Activated T-cell treated with anti-CD3 and anti-CD28 coated beads, Interleukin-2, amount 50 U/mL, for 4 hours (primary cell): ENCODE results near the gene GRID2IP. TPM values are rescaled to one million over a fixed set of nuclear protein-coding genes. Genes with fewer than 3 reads are reported as not detected.
A peak's percentile ranks its signal among the peaks of the same experiment; 100 is the strongest.

Source experiments
- ATAC-seq, 2 donors: fragments of 200-7000 bp; cut with Tn5 transposase; one replicate each; pipeline ENCODE4 v1.10.0; 2021
- DNase-seq: peaks from one replicate; pipeline ENCODE4 v3.0.0-alpha.2; 2020
- H3K27me3 Mint-ChIP-seq: one replicate; pipeline ENCODE4 v1.8.0; 2021; ENCODE audit warnings: low read depth, mixed read lengths
- H3K36me3 Mint-ChIP-seq: one replicate; pipeline ENCODE4 v1.8.0; 2022; ENCODE audit warnings: mixed read lengths; ENCODE audit not compliant: insufficient read depth
- H3K4me1 Mint-ChIP-seq: one replicate; pipeline ENCODE4 v1.8.0; 2021; ENCODE audit warnings: low read depth, mixed read lengths
- H3K4me3 Mint-ChIP-seq: one replicate; pipeline ENCODE4 v1.8.0; 2021; ENCODE audit warnings: mild to moderate bottlenecking, moderate library complexity, mixed read lengths
- H3K9me3 Mint-ChIP-seq: one replicate; pipeline ENCODE4 v1.8.0; 2021; ENCODE audit warnings: mixed read lengths
- total RNA-seq, 3 donors: library from RNA; stranded (reverse); gene quantifications; one replicate each; pipeline ENCODE4 v1.2.1, GENCODE V29; 2021

GRID2IP gene
- total RNA-seq, 3 donors from 2014 or later, result 0.13 TPM; not detected in 2

DNA sequence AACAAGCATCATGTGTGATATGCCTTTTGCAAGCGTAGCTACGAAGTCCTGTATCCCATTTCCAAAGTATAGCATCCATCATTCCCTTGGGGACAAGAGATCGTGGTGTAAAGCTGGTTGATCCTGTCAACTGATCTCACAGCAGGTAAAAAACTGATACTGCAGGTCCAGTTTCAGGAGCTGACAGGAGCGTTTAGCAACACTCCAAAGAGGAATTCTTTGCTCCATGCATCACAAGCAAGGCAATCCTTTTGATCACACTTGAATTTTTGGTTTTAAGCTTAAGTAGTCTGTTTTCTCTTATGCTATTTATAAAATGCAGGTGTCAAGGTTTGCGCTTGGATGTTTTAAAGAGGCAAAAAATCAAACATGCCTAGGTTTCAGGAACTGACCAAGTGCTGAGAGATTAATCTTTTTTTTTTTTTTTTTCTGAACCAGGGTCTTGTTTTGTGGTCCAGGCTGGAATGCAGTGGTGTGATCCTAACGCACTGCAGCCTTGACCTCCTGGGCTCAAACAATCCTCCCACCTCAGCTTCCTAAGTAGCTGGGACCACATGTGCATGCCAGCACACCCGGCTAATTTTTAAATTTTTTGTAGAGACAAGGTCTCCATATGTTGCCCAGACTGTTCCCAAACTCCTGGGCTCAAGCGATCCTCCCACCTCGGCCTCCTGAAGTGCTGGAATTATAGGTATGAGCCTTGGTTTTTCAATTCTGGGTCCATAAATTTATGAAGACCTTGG is 24.2 kb upstream of the GRID2IP start:
- no peak for DNase-seq
- no peaks in the 10 kb centered on the region for H3K4me1 Mint-ChIP-seq
- no peak for ATAC-seq
- peaks cover 5% of the 10 kb centered on the region for H3K27me3 Mint-ChIP-seq
- no peaks in the 10 kb centered on the region for H3K36me3 Mint-ChIP-seq
- H3K9me3 Mint-ChIP-seq, result no peaks in the 10 kb centered on the region
- no peak overlapping the region for H3K4me3 Mint-ChIP-seq

DNA sequence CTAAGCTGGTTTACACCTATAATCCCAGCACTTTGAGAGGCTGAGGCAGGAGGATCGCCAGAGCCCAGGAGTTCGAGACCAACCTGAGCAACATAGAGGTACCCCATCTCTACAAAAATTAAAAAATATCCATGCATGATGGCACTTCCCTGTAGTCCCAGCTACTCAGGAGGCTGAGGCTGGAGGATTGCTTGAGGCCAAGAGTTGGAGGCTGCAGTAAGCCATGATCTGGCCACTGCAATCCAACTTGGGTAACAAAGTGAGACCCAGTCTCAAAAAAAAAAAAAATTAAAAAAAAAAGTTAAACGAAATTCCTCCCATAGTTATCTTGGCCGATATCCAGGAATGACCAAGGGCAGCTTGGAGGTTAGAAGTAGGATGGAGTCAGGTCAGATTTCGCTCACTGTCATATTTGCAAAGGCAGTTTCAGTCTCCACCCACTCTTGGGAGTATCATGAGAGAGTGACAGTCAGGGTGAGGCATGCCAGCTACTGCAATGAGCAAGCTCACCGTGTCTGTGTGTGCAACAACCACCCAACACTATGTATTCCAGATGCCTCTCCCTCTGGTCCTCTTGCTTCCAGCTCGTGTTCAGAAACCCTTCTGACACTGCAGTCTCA is 20.0 kb upstream of the GRID2IP start:
- Mint-ChIP-seq H3K9me3 (no peaks in the 10 kb centered on the region), H3K36me3 (no peaks in the 10 kb centered on the region), H3K4me3 (no peak overlapping the region), H3K27me3 (peaks cover 7% of the 10 kb centered on the region), H3K4me1 (no peaks in the 10 kb centered on the region)
- no peak for DNase-seq
- peak in 1 of 2 donors; percentile 50 for ATAC-seq

DNA sequence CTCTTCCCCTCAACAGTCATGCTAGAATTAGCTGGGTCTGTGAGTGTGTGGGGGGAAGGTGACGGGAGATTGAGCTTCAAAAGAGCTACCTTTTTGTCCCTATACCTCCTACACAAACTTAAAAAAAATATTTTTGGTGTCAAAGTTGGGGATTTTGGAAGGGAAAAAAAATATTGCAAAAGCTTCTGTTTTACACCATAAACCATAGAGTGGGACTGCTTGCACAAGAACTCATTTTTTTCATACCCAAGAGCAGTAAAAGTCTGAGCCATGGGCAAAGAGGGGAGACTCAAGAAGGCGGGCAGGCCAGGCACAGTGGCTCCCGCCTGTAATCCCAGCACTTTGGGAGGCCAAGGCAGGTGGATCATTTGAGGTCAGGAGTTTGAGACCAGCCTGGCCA is 16.6 kb upstream of the GRID2IP start:
- Mint-ChIP-seq H3K9me3 (no peaks in the 10 kb centered on the region), H3K4me1 (no peaks in the 10 kb centered on the region), H3K27me3 (peaks cover 6% of the 10 kb centered on the region), H3K4me3 (no peak overlapping the region), H3K36me3 (no peaks in the 10 kb centered on the region)
- ATAC-seq (no peak), DNase-seq (no peak)

DNA sequence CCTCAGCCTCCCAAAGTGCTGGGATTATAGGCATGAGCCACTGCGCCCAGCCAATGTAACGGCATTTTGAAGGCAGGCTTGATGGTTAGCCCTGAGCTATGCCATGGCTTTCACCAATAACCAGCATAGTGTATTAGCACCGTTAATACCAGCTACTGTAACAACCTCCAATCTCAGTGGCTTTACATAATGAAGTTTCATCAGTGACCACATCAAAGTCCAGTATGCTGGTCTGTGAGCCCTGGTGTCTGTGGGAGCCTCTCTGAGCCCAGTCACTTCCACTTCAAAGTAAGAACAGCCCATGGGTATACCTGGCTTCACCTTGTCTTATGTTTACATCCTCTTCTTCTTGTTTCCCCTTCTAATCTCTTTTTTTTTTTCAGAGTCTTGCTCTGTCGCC is 14.4 kb upstream of the GRID2IP start:
- ATAC-seq (no peak), DNase-seq (no peak)
- Mint-ChIP-seq H3K36me3 (no peaks in the 10 kb centered on the region), H3K4me3 (no peak overlapping the region), H3K27me3 (peaks cover 2% of the 10 kb centered on the region), H3K9me3 (no peaks in the 10 kb centered on the region), H3K4me1 (no peaks in the 10 kb centered on the region)

DNA sequence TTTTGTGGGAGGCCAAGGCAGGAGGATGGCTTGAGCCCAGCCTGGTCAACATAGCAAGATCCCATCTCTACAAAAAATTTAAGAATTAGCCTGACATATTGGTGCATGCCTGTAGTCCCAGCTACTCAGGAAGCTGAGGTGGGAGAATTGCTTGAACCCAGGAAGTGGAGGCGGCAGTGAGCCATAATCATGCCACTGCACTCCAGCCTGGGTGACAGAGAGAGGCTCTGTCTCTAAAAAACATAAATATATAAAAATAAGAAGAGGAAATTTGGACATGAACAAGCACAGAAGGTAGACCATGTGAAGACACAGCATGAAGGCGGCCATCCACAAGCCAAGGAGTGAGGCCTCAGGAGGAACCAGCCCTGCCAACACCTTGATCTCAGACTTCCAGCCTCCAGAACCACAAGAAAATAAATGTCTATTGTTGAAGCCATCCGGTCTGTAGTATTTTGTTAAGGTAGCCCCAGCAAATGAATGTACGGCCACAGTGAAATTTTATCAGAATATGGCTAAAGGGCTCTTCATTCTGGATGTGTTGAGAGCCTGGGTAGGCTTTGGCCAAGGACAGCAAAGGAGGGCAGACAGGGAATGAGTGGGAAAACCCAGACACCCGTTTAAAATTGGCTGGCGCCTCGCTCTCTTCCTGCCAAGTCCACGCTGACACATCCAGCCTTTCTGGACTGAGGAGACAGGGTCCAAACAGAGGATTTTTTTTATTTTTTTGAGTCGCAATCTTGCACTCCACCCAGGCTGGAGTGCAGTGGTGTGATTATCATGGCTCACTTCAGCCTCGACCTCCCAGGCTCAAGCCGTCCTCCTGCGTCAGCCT is 12.9 kb upstream of the GRID2IP start:
- H3K4me1 Mint-ChIP-seq, result no peaks in the 10 kb centered on the region
- no peaks in the 10 kb centered on the region for H3K36me3 Mint-ChIP-seq
- H3K27me3 Mint-ChIP-seq, result peaks cover under 1% of the 10 kb centered on the region
- DNase-seq (no peak), ATAC-seq (no peak)
- no peaks in the 10 kb centered on the region for H3K9me3 Mint-ChIP-seq
- H3K4me3 Mint-ChIP-seq, result no peak overlapping the region

DNA sequence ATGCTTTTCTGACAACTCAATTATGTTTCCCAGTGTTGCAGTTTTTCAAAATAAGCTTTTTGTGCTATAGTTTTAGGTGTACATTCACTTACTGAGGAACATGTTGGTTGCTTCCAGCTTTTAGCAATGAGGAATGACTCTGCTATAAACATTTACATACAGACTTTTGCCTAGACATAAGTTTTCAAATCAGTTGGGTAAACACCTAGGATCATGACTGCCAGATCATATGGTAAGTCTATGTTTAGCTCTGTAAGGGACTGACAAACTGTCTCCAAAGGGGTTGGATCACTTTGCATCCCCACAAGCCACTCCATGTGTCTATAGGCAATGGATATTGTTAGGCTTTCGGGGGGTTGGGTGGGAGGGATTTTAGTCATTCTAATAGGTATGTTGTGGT is 10.8 kb upstream of the GRID2IP start:
- Mint-ChIP-seq H3K9me3 (no peaks in the 10 kb centered on the region), H3K4me1 (no peaks in the 10 kb centered on the region), H3K27me3 (no peaks in the 10 kb centered on the region), H3K4me3 (no peak overlapping the region), H3K36me3 (no peaks in the 10 kb centered on the region)
- DNase-seq (no peak), ATAC-seq (no peak)

DNA sequence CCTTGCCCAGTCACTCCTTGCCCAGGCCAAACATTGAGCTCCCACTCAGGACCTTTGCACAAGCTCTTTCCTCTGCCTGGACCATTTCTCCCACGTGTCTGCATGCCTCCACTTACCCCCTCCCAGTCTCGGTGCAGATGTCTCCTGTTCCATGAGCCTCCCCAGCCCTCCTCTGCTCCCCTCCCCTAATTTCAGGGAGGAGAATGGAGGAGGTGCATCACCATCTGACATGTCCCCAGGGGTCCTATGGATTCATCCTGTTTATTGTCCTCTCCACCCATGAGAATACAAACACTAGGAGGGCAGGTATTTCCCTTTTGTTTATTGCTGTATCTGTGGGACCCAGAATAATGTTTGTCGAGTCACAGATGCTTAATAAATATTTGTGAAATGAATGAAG is 8.6 kb upstream of the GRID2IP start:
- Mint-ChIP-seq H3K4me1 (peaks cover 3% of the 10 kb centered on the region), H3K9me3 (no peaks in the 10 kb centered on the region), H3K36me3 (no peaks in the 10 kb centered on the region), H3K27me3 (no peaks in the 10 kb centered on the region), H3K4me3 (no peak overlapping the region)
- ATAC-seq (no peak), DNase-seq (no peak)

DNA sequence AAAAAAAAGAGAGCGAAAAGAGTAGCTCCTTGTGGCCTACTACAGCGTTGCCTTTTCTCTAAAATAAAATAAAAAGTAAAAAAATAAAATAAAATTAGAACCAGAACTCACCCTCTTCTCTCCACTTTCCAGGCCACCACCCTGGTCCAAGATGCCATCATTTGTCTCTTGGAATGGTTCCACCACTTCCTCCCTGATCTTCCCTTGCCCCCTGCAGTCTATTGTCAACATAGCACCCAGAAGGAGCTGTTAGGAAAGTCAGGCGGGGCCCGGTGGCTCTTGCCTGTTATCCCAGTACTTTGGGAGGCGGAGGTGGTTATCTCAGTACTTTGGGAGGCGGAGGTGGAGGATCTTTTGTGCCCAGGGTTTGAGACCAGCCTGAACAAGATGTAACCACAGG is 7.6 kb upstream of the GRID2IP start:
- Mint-ChIP-seq H3K27me3 (no peaks in the 10 kb centered on the region), H3K36me3 (no peaks in the 10 kb centered on the region), H3K4me1 (peaks cover 7% of the 10 kb centered on the region), H3K4me3 (no peak overlapping the region), H3K9me3 (no peaks in the 10 kb centered on the region)
- ATAC-seq, result no peak
- no peak for DNase-seq

DNA sequence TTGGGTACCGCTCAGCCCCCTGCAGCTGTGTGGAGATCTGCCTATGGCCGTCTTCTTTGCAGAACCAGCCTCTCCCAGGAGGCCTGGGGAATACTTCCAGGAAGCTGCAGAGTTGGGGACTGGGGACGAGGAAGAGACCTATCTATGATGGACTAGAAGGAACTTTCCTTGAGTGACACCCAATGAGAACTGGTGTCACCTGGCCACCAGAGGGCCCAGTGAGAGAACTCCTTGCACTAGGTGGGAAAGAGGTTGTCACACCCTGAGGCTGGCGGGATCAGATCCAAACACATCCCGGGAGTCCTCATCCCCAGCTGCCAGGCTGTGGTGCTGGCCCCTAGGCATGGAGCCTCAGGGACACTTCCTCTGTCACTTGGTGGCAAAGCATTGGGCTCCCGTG is 4.9 kb upstream of the GRID2IP start:
- DNase-seq (no peak), ATAC-seq (no peak)
- H3K9me3 Mint-ChIP-seq, result no peaks in the 10 kb centered on the region
- no peaks in the 10 kb centered on the region for H3K27me3 Mint-ChIP-seq
- no peaks in the 10 kb centered on the region for H3K36me3 Mint-ChIP-seq
- peaks cover 7% of the 10 kb centered on the region for H3K4me1 Mint-ChIP-seq
- no peak overlapping the region for H3K4me3 Mint-ChIP-seq

DNA sequence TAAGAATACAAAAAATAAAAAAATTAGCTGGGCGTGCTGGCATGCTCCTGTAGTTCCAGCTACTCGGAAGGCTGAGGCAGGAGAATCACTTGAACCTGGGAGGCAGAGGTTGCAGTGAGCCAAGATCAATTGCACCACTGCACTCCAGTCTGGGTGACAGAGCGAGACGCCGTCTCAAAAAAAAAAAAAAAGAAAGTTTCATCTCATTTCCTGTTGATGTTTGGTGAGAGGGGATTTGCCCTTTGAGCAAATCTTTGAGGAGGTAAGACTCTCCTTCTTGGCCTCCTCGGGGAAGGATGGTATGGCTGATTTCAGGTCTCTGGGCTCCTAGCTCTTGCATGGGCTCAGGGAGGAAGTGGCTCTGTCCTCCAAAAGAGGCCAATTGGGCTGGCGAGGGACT is 3.6 kb upstream of the GRID2IP start:
- no peak for ATAC-seq
- DNase-seq, result no peak
- H3K36me3 Mint-ChIP-seq, result no peaks in the 10 kb centered on the region
- H3K9me3 Mint-ChIP-seq, result no peaks in the 10 kb centered on the region
- H3K27me3 Mint-ChIP-seq, result no peaks in the 10 kb centered on the region
- H3K4me1 Mint-ChIP-seq, result peaks cover 7% of the 10 kb centered on the region
- no peak overlapping the region for H3K4me3 Mint-ChIP-seq

DNA sequence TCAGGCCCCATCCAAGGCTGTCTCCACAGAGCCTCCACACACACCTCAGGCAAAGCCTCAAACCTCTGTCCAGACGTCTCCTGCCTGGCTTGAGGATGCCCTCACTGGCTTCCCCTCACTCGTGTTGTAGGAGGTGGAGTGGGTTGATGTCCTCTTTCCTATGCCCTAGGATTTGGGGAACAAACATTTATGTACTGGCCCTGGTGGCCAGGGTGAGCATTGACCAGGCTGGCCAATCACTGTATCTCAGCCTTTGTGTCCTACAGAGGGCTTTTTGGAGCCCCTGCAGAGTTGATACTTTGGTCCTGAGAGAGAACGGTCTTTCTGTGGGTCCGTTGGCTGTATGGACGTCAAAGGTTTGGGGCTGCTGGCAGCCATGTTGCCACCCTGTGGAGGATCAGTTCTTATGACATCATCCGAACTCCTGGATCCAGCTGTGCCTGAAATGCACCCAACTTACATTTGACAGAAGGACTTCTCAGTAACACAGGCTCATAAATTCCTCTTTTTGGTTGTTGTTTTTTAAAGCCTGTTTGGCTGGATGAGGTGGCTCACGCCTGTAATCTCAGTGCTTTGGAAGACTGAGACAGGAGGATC is 2.3 kb upstream of the GRID2IP start:
- no peaks in the 10 kb centered on the region for H3K36me3 Mint-ChIP-seq
- peaks cover 7% of the 10 kb centered on the region for H3K4me1 Mint-ChIP-seq
- DNase-seq (no peak), ATAC-seq (no peak)
- no peak overlapping the region for H3K4me3 Mint-ChIP-seq
- H3K27me3 Mint-ChIP-seq, result no peaks in the 10 kb centered on the region
- H3K9me3 Mint-ChIP-seq, result no peaks in the 10 kb centered on the region

DNA sequence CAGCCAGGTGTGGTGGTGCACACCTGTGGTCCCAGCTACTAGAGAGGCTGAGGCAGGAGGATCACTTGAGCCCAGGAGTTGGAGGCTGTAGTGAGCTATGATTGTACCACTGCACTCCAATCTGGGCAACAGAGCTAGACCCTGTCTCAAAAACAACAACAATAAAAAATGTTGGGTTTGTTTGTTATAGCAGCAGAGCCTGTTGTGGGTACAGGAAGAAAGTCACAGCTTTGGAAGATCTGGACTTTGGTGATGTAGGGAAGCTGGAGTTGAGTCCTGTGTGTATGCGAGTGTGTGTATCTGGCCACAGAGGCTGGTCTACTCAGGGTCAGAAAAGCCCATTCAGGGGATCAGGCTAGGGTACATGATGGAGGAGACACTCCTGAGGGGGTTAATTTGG is 3.9 kb downstream of the GRID2IP start:
- no peak for ATAC-seq
- H3K4me1 Mint-ChIP-seq, result peaks cover 7% of the 10 kb centered on the region
- no peaks in the 10 kb centered on the region for H3K27me3 Mint-ChIP-seq
- H3K4me3 Mint-ChIP-seq, result no peak overlapping the region
- H3K36me3 Mint-ChIP-seq, result no peaks in the 10 kb centered on the region
- no peak for DNase-seq
- H3K9me3 Mint-ChIP-seq, result no peaks in the 10 kb centered on the region

DNA sequence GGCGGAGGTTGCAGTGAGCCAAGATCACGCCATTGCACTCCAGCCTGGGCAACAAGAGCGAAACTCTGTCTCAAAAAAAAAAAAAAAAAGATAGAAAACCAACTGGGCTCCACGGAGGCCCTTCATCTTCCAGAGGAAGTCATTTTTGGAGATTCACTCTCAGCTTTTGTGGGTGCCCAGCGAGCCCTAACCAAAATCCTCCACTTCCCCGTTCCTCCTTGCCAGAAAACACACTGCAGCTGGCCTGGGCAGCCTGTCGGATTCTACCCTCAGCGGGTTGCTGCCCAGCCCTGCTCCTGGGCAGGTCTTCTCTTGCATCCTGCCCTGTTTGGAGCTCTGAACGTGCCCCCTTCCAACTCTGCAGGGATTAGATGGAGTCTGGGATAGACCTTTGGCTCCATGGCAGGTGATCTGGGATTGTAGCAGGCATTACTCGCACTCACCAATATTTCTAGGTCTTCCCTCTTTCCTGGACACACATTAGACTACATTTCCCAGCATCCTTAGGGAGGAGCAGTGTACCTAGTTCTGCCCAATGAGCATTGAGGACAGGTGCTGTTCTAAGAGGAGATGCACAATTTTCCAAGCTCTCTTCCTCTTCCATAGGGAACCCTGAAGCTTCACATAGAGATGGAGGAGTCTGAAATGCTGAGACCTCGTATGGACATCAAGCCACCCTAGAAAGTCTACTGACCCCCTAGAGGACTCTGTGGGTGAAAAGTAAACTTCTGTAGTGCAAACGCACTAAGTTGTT is 4.6 kb downstream of the GRID2IP start:
- H3K36me3 Mint-ChIP-seq, result no peaks in the 10 kb centered on the region

More for the DNA sequence above, 4.6 kb downstream of the GRID2IP start:
- DNase-seq (no peak), ATAC-seq (no peak)
- H3K27me3 Mint-ChIP-seq, result no peaks in the 10 kb centered on the region
- no peak overlapping the region for H3K4me3 Mint-ChIP-seq
- peaks cover 7% of the 10 kb centered on the region for H3K4me1 Mint-ChIP-seq
- no peaks in the 10 kb centered on the region for H3K9me3 Mint-ChIP-seq
